Gastrocnemius medialis (tissue), 4 donors: Measurements from ENCODE around the gene DYNLT2B. TPM values are rescaled to one million over a fixed set of nuclear protein-coding genes. Genes with fewer than 3 reads are reported as not detected.

ENCODE experiments used
- ATAC-seq, 2 donors: fragments of 150-250 bp; one replicate each; pipeline ENCODE4 v1.9.1; 2016
- DNase-seq, 2 donors: peaks; one replicate each; pipeline ENCODE4 v3.0.0-alpha.2; 2019
- H3K27ac ChIP-seq, 4 donors: fragments of 200-600 bp; sonication (generic); 1 replicate in 1 of 4; 2 replicates in 3 of 4; pipeline ENCODE4 v1.5.1; 2016 to 2018; ENCODE audit warnings: mild to moderate bottlenecking in 2 of 4, moderate library complexity in 1 of 4
- H3K27me3 ChIP-seq, 3 donors: fragments of 200-600 bp; sonication (generic) in 2 of 3; 1 replicate in 1 of 3; 2 replicates in 2 of 3; pipeline versions ENCODE4 v1.5.1 to v1.6.0; 2016 to 2019; ENCODE audit warnings: mild to moderate bottlenecking in 1 of 3, moderate library complexity in 1 of 3
- H3K36me3 ChIP-seq, 2 donors: fragments of 200-600 bp; sonication (generic) in 1 of 2; one replicate each; pipeline ENCODE4 v1.5.1; 2017 to 2018
- H3K4me1 ChIP-seq, 2 donors: fragments of 200-600 bp; sonication (generic) in 1 of 2; one replicate each; pipeline ENCODE4 v1.5.1; 2016 to 2017; ENCODE audit warnings: mild to moderate bottlenecking in 2 of 2
- H3K4me3 ChIP-seq, 4 donors: fragments of 200-600 bp; sonication (generic) in 3 of 4; 1 replicate in 1 of 4; 2 replicates in 3 of 4; pipeline ENCODE4 v1.5.1; 2016 to 2019; ENCODE audit warnings: mild to moderate bottlenecking in 2 of 4
- H3K9me3 ChIP-seq, 3 donors: fragments of 200-600 bp; sonication (generic) in 2 of 3; 1 replicate in 1 of 3; 2 replicates in 2 of 3; pipeline ENCODE4 v1.5.1; 2016 to 2019
- POLR2A ChIP-seq, 2 donors: fragments of 450-650 bp; IDR thresholded peaks; one replicate each; pipeline ENCODE4 v1.6.1; 2017; ENCODE audit warnings: antibody characterized with exemption in 2 of 2, mild to moderate bottlenecking in 2 of 2, moderate library complexity in 2 of 2
- in situ Hi-C, 4 donors: fragments of 200-750 bp; cut with MboI; loops; one replicate each; pipeline versions ENCODE4 v1.15.0 to v1.8.0; 2017; ENCODE audit warnings: low sequenced_read_pairs in 4 of 4
- intact Hi-C: fragments of 100-400 bp; cut with DNase I; formaldehyde crosslinking; loops from one replicate; pipeline ENCODE4 v1.15.1; 2023; ENCODE audit warnings: low total_unique reads
- total RNA-seq, 4 donors: library from RNA; depleted of rRNA; stranded (reverse); fragments of >200 nt; gene quantifications; one replicate each; pipeline versions ENCODE4 v1.1.0 to v1.2.3, GENCODE V29; 2016
- TF ChIP-seq, protein P1 (sequence below), 5 experiments: fragments of 450-650 bp in 3 of 5; fragments of 200-600 bp in 2 of 5; sonication (generic) in 2 of 5; IDR thresholded peaks in 4 of 5; conservative IDR thresholded peaks in 1 of 5; 1 replicate in 4 of 5; 2 replicates in 1 of 5; pipeline ENCODE4 v1.5.1; 2016 to 2019; ENCODE audit warnings: antibody characterized with exemption in 5 of 5, mild to moderate bottlenecking in 3 of 5, moderate library complexity in 3 of 5

Gene DYNLT2B
- total RNA-seq, 4 donors from 2014 or later = 2.3 to 3.3 TPM; not detected in 2

DNA sequence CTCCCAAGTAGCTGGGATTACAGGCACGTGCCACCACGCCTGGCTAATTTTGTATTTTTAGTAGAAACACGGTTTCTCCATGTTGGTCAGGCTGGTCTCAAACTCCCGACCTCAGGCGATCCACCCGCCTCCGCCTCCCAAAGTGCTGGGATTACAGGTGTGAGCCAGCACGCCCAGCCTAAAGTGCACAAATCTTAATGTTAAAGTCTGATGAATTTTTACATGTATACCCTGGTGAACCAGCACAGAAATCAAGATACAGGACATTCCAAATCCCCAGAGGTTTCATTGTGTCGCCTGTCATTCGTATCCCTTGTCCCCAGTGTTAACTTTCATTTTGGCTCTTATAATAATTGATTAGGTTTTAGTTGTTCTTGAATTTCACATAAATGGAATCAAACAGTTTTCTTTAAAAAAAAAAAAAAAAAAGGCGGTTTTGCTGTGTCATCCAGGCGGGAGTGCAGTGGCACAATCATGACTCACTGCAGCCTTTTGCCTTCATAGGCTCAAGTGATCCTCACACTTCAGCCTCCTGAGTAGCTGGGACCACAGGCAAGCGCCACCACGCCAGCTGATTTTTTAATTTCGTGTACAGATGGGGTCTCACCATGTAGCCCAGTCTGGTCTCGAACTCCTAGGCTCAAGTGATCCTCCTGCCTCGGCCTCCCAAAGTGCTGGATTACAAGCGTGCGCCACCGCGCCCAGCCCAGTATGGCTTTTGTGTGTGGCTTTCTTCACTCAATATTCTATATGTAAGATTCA, 21.6 kb upstream of the DYNLT2B start:
- TF ChIP-seq, protein P1, sequence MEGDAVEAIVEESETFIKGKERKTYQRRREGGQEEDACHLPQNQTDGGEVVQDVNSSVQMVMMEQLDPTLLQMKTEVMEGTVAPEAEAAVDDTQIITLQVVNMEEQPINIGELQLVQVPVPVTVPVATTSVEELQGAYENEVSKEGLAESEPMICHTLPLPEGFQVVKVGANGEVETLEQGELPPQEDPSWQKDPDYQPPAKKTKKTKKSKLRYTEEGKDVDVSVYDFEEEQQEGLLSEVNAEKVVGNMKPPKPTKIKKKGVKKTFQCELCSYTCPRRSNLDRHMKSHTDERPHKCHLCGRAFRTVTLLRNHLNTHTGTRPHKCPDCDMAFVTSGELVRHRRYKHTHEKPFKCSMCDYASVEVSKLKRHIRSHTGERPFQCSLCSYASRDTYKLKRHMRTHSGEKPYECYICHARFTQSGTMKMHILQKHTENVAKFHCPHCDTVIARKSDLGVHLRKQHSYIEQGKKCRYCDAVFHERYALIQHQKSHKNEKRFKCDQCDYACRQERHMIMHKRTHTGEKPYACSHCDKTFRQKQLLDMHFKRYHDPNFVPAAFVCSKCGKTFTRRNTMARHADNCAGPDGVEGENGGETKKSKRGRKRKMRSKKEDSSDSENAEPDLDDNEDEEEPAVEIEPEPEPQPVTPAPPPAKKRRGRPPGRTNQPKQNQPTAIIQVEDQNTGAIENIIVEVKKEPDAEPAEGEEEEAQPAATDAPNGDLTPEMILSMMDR (IDR thresholded peaks at IDR 0.05 in 4 of 5, conservative IDR thresholded peaks at IDR 0.05 in 1 of 5) = no peak
- TF ChIP-seq POLR2A (IDR thresholded peaks at IDR 0.05) = no peak
- DNase-seq = no peak

DNA sequence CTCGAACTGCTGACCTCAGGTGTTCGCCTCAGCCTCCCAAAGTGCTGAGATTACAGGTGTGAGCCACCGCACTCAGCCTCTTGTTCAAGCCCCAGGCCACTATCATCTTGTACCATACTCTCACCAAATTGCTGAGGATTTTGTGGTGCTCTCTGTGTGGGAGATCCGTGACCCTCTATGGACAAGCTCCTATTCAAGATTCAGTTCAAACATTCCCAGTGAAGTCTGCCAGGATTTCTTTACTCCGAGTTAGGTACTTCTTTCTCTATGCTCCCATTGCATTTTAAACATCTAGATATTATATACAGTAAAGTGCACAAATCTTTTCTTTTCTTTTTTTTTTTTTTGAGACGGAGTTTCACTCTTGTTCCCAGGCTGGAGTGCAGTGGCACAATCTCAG, 21.0 kb upstream of the DYNLT2B start:
- Histone ChIP-seq H3K9me3 (no peaks in the 10 kb centered on the region), H3K36me3 (no peaks in the 10 kb centered on the region), H3K27me3 (peaks cover 0 to 4% (median 2%) of the 10 kb centered on the region in 3 donors), H3K4me3 (no peak overlapping the region), H3K27ac (no peak overlapping the region), H3K4me1 (peaks cover 0 to 4% of the 10 kb centered on the region in 2 donors)
- in situ Hi-C loops = no loop called here
- TF ChIP-seq, protein P1 (IDR thresholded peaks at IDR 0.05 in 4 of 5, conservative IDR thresholded peaks at IDR 0.05 in 1 of 5) = no peak
- no peak for TF ChIP-seq POLR2A (IDR thresholded peaks at IDR 0.05)
- intact Hi-C loops = no loop called here
- ATAC-seq (no peak), DNase-seq (no peak)

More for the DNA sequence above, 21.6 kb upstream of the DYNLT2B start:
- ATAC-seq = no peak
- Histone ChIP-seq H3K4me3 (no peak overlapping the region), H3K27ac (no peak overlapping the region), H3K4me1 (peaks cover 0 to 4% of the 10 kb centered on the region in 2 donors), H3K9me3 (no peaks in the 10 kb centered on the region), H3K36me3 (no peaks in the 10 kb centered on the region), H3K27me3 (peaks cover 0 to 4% (median 0%) of the 10 kb centered on the region in 3 donors)
- in situ Hi-C loops = no loop called here
- intact Hi-C loops = no loop called here

DNA sequence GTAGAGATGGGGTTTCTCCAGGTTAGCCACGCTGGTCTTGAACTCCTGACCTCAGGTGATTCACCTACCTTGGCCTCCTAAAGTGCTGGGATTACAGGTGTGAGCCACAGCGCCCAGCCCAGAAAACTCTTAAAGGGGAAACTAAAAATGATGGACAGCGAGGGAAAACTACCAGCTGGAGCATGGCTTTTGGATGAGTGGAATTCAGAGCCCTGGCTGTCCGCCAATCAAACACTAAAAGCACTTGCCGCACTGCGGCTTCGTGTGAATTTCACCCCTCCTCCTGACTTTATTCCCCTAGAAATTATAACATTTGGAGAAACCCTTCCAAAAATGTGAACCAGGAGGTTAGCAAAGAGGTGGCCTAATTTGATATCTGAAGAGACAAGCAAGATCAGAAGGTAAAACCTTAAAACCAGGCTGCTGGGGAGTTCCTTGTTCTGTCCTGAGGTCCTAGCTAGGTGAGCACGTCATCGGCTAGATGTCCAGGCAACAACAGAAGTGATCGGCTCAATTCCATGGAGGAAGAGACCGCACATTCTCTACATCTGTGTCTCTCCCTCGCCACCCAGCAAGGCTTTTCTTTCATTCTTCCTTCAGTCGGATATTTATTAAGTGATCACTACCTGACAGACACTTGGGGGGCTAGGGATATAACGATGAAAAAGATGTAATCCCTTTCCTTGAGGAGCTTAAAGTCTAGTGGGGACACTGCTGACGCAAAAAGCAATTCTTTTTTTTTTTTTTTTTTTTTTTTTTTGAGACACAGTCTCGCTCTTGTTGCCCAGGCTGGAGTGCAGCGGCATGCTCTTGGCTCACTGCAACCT, 18.5 kb upstream of the DYNLT2B start:
- Histone ChIP-seq H3K27me3 (peaks cover 0 to 4% (median 2%) of the 10 kb centered on the region in 3 donors), H3K27ac (peak overlapping the region in 3 of 4 donors; percentile 66 to 83 (median 80)), H3K9me3 (no peaks in the 10 kb centered on the region), H3K4me3 (peak overlapping the region in 1 of 4 donors; percentile 25), H3K36me3 (no peaks in the 10 kb centered on the region), H3K4me1 (peaks cover 0 to 4% of the 10 kb centered on the region in 2 donors)
- TF ChIP-seq, protein P1 (IDR thresholded peaks at IDR 0.05 in 4 of 5, conservative IDR thresholded peaks at IDR 0.05 in 1 of 5) = no peak
- no peak for TF ChIP-seq POLR2A (IDR thresholded peaks at IDR 0.05)
- peak in 1 of 2 donors; percentile 38 for DNase-seq
- ATAC-seq = peak; percentile 37 to 47
- in situ Hi-C loops (no loop called here), intact Hi-C loops (no loop called here)

DNA sequence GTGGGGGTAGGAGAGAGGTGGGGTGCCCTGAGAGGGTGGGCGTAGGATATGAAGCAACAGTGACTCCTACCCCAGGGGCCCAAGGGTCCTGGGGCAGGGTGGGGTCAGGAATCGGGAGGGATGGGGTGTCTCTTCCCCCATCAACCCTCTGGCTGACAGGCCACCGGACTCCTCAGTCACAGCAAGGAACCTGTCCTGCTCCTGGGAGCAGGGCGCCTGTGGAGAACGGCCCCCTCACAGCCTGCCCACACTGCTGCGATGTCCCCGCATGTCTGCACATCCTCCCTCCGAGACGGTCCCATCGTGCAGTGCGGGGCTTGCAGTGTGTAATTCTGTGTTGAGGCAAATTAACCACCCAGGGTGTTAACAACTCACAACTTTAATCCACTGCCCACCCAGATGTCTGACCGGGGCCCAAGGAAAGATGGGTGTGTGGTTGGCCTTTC, 17.5 kb upstream of the DYNLT2B start:
- Histone ChIP-seq H3K27me3 (peaks cover 0 to 4% (median 2%) of the 10 kb centered on the region in 3 donors), H3K4me3 (no peak overlapping the region), H3K27ac (no peak overlapping the region), H3K36me3 (no peaks in the 10 kb centered on the region), H3K9me3 (no peaks in the 10 kb centered on the region), H3K4me1 (peaks cover 0 to 4% of the 10 kb centered on the region in 2 donors)
- in situ Hi-C loops (no loop called here), intact Hi-C loops (no loop called here)
- TF ChIP-seq, protein P1 (IDR thresholded peaks at IDR 0.05 in 4 of 5, conservative IDR thresholded peaks at IDR 0.05 in 1 of 5) = no peak
- TF ChIP-seq POLR2A (IDR thresholded peaks at IDR 0.05) = no peak
- no peak for ATAC-seq
- DNase-seq = no peak
